Neural crest cell (in vitro differentiated cells): ENCODE results near the gene LY9. TPM values are rescaled to one million over a fixed set of nuclear protein-coding genes. Genes with fewer than 3 reads are reported as not detected.

Experiments
- DNase-seq: peaks from one replicate; pipeline ENCODE4 v3.0.0; 2021; ENCODE audit warnings: low read depth, mixed read lengths, low spot score
- H3K27ac Mint-ChIP-seq: one replicate; pipeline ENCODE4 v1.8.0; 2021; ENCODE audit warnings: mild to moderate bottlenecking, mixed read lengths; ENCODE audit not compliant: unreplicated experiment
- H3K27me3 Mint-ChIP-seq: 2 replicates; pipeline ENCODE4 v1.8.0; 2021; ENCODE audit warnings: low read depth, mild to moderate bottlenecking, mixed read lengths
- H3K36me3 Mint-ChIP-seq: 2 replicates; pipeline ENCODE4 v1.8.0; 2021; ENCODE audit warnings: low read depth, mild to moderate bottlenecking, mixed read lengths
- H3K4me1 Mint-ChIP-seq: 2 replicates; pipeline ENCODE4 v1.8.0; 2021; ENCODE audit warnings: mixed read lengths
- H3K4me3 Mint-ChIP-seq: one replicate; pipeline ENCODE4 v1.8.0; 2021; ENCODE audit warnings: mild to moderate bottlenecking, mixed read lengths
- H3K9me3 Mint-ChIP-seq: 2 replicates; pipeline ENCODE4 v1.8.0; 2021; ENCODE audit warnings: mixed read lengths
- total RNA-seq: library from RNA; stranded (reverse); gene quantifications from 2 replicates; pipeline ENCODE4 v1.2.1, GENCODE V29; 2021
- TF ChIP-seq, protein P1 (sequence below): fragments of 200-600 bp; sonication (generic); conservative IDR thresholded peaks from 2 replicates; pipeline ENCODE4 v1.5.0; 2021; ENCODE audit warnings: antibody characterized with exemption, mild to moderate bottlenecking

LY9 gene
- total RNA-seq, 1 donor from 2014 or later, result not detected

- Mint-ChIP-seq H3K9me3 (no peaks in the 10 kb centered on the region), H3K4me3 (no peak overlapping the region), H3K36me3 (no peaks in the 10 kb centered on the region), H3K27ac (no peak overlapping the region), H3K27me3 (peaks cover 21% of the 10 kb centered on the region), H3K4me1 (no peaks in the 10 kb centered on the region)
- TF ChIP-seq, protein P1, sequence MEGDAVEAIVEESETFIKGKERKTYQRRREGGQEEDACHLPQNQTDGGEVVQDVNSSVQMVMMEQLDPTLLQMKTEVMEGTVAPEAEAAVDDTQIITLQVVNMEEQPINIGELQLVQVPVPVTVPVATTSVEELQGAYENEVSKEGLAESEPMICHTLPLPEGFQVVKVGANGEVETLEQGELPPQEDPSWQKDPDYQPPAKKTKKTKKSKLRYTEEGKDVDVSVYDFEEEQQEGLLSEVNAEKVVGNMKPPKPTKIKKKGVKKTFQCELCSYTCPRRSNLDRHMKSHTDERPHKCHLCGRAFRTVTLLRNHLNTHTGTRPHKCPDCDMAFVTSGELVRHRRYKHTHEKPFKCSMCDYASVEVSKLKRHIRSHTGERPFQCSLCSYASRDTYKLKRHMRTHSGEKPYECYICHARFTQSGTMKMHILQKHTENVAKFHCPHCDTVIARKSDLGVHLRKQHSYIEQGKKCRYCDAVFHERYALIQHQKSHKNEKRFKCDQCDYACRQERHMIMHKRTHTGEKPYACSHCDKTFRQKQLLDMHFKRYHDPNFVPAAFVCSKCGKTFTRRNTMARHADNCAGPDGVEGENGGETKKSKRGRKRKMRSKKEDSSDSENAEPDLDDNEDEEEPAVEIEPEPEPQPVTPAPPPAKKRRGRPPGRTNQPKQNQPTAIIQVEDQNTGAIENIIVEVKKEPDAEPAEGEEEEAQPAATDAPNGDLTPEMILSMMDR, result no peak
- DNase-seq, result no peak
Measured at GRCh38 chr1:160755911-160756848, 39.8 kb upstream of the LY9 start.

GRCh38 chr1:160756849-160757201, 39.1 kb upstream of the LY9 start:
- TF ChIP-seq, protein P1, result no peak
- H3K36me3 Mint-ChIP-seq, result no peaks in the 10 kb centered on the region
- no peak overlapping the region for H3K27ac Mint-ChIP-seq
- H3K4me3 Mint-ChIP-seq, result no peak overlapping the region
- H3K9me3 Mint-ChIP-seq, result no peaks in the 10 kb centered on the region
- H3K27me3 Mint-ChIP-seq, result peaks cover 17% of the 10 kb centered on the region
- no peak for DNase-seq
- H3K4me1 Mint-ChIP-seq, result no peaks in the 10 kb centered on the region

- DNase-seq, result no peak
- Mint-ChIP-seq H3K27me3 (no peaks in the 10 kb centered on the region), H3K9me3 (no peaks in the 10 kb centered on the region), H3K27ac (no peak overlapping the region), H3K4me1 (no peaks in the 10 kb centered on the region), H3K36me3 (no peaks in the 10 kb centered on the region), H3K4me3 (no peak overlapping the region)
- TF ChIP-seq, protein P1, result no peak
Measured at GRCh38 chr1:160758521-160758920, 37.5 kb upstream of the LY9 start.

DNA sequence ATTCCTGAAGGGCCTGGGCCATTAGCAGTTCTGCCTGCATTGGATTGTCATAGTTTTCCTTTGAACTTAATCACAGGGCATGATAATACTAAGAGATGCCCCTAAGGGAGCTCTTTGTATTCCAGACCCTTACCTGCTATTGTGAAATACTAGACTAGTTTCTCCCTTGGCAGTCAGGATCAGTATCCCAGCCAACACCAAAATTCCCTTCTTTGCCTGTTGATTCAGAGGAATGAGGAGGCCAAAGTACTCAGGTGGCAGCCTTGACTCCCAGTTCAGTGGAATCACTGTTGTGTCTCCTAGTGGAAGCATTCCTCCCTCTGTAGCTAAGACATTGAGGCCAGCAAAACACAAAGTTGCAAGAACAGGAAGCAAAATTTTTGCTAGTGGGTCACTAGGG, 36.2 kb upstream of the LY9 start:
- DNase-seq, result no peak
- TF ChIP-seq, protein P1, result no peak
- no peaks in the 10 kb centered on the region for H3K4me1 Mint-ChIP-seq
- no peaks in the 10 kb centered on the region for H3K9me3 Mint-ChIP-seq
- H3K27ac Mint-ChIP-seq, result no peak overlapping the region
- H3K4me3 Mint-ChIP-seq, result no peak overlapping the region
- no peaks in the 10 kb centered on the region for H3K27me3 Mint-ChIP-seq
- H3K36me3 Mint-ChIP-seq, result no peaks in the 10 kb centered on the region

DNA sequence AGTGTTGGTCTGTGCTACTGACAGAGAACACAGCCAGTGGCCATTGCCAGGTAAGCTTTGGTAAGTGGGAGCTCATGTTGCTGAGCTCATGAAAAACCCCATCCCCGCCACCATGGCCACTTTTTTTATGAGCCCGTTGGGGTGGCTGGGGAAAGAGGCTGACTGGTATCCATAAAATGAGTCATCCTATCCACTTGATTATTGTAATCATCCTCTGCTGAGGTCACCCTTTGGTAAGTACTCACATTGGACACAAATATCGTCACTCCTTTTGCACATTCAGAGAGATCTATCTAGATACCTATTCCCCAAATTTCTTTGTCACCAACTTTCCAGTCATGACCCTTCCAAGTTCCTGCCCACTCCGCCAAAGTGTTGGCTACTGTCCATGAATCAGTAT, 34.9 kb upstream of the LY9 start:
- peaks cover 4% of the 10 kb centered on the region for H3K9me3 Mint-ChIP-seq
- no peak for DNase-seq
- TF ChIP-seq, protein P1, result no peak
- H3K27ac Mint-ChIP-seq, result no peak overlapping the region
- no peaks in the 10 kb centered on the region for H3K36me3 Mint-ChIP-seq
- no peaks in the 10 kb centered on the region for H3K27me3 Mint-ChIP-seq
- no peak overlapping the region for H3K4me3 Mint-ChIP-seq
- no peaks in the 10 kb centered on the region for H3K4me1 Mint-ChIP-seq
